B cell (primary cell): ENCODE results near the gene ASH1L. TPM values are rescaled to one million over a fixed set of nuclear protein-coding genes. Genes with fewer than 3 reads are reported as not detected.
A peak's percentile ranks its signal among the peaks of the same experiment; 100 is the strongest.

ENCODE experiments used
- ATAC-seq: fragments of 200-7000 bp; cut with Tn5 transposase; one replicate; pipeline ENCODE4 v1.10.0; 2021; ENCODE audit warnings: low read depth, mild to moderate bottlenecking, moderate number of reproducible peaks, moderate library complexity
- CTCF ChIA-PET: fragments of 350-600 bp; sonication (Branson Sonifier 250); formaldehyde crosslinking; loops from one replicate; lab custom pipeline; 2021; ENCODE audit warnings: antibody characterized with exemption, inconsistent platforms; lab: Charles Lee
- POLR2A ChIA-PET: fragments of 350-600 bp; sonication (Branson Sonifier 250); formaldehyde crosslinking; loops from one replicate; lab custom pipeline; 2021; ENCODE audit warnings: antibody characterized with exemption; lab: Charles Lee
- DNase-seq: peaks from one replicate; pipeline ENCODE4 v3.0.0; 2013
- H2AFZ ChIP-seq: 2 replicates; pipeline ENCODE4 v1.6.1; 2012; ENCODE audit warnings: mild to moderate bottlenecking, low read depth, low read length; ENCODE audit not compliant: insufficient read depth, poor library complexity, severe bottlenecking
- H3K27ac ChIP-seq, 2 donors: 1 replicate in 1 of 2; 2 replicates in 1 of 2; pipeline ENCODE4 v1.5.1; 2012 to 2013; ENCODE audit warnings: low read length in 2 of 2, mild to moderate bottlenecking in 2 of 2, moderate library complexity in 1 of 2
- H3K27me3 ChIP-seq, 4 experiments: fragments of 200-600 bp in 1 of 4; sonication (generic) in 1 of 4; replicated peaks in 1 of 4; 1 replicate in 2 of 4; 2 replicates in 2 of 4; pipeline versions ENCODE4 v1.6.1 to v1.7.0; 2013 to 2016; ENCODE audit warnings: low read length in 3 of 4, mild to moderate bottlenecking in 2 of 4, mixed read lengths in 1 of 4, moderate library complexity in 1 of 4; ENCODE audit not compliant: insufficient read depth in 4 of 4, control insufficient read depth in 3 of 4; ENCODE audit errors: control extremely low read depth in 1 of 4
- H3K36me3 ChIP-seq, 2 experiments: replicated peaks in 1 of 2; 1 replicate in 1 of 2; 2 replicates in 1 of 2; pipeline versions ENCODE4 v1.6.1 to v1.7.1; 2013; ENCODE audit warnings: low read length in 1 of 2; ENCODE audit not compliant: insufficient read depth in 2 of 2, control insufficient read depth in 1 of 2; ENCODE audit errors: control extremely low read depth in 1 of 2, extremely low read depth in 1 of 2
- H3K4me1 ChIP-seq, 2 donors: fragments of 200-600 bp in 1 of 2; sonication (generic) in 1 of 2; 1 replicate in 1 of 2; 2 replicates in 1 of 2; pipeline versions ENCODE4 v1.5.1 to v1.6.1; 2013 to 2017; ENCODE audit warnings: low read length in 2 of 2; ENCODE audit not compliant: control insufficient read depth in 2 of 2, insufficient read depth in 2 of 2
- H3K4me2 ChIP-seq: replicated peaks from 2 replicates; pipeline ENCODE3; 2012; ENCODE audit warnings: mild to moderate bottlenecking, low read depth, low read length; ENCODE audit not compliant: poor library complexity, severe bottlenecking
- H3K4me3 ChIP-seq, 5 experiments: fragments of 200-600 bp in 1 of 5; sonication (generic) in 1 of 5; 1 replicate in 3 of 5; 2 replicates in 2 of 5; pipeline versions ENCODE4 v1.5.1 to v1.7.0; 2011 to 2016; ENCODE audit warnings: low read length in 4 of 5, mild to moderate bottlenecking in 4 of 5, low read depth in 2 of 5, control low read depth in 1 of 5, moderate library complexity in 1 of 5; ENCODE audit not compliant: insufficient read depth in 1 of 5; ENCODE audit errors: control extremely low read depth in 1 of 5, extremely low read depth in 1 of 5
- H3K79me2 ChIP-seq: fragments of 200-600 bp; sonication (generic); one replicate; pipeline ENCODE4 v1.6.0; 2016; ENCODE audit warnings: low read length; ENCODE audit not compliant: control insufficient read depth, insufficient read depth
- H3K9ac ChIP-seq: fragments of 200-600 bp; sonication (generic); 2 replicates; pipeline ENCODE4 v1.6.1; 2017; ENCODE audit warnings: mild to moderate bottlenecking, low read length, moderate library complexity
- H3K9me3 ChIP-seq, 3 donors: one replicate each; pipeline versions ENCODE4 v1.6.1 to v1.7.1; 2013; ENCODE audit warnings: low read length in 2 of 3; ENCODE audit not compliant: control insufficient read depth in 2 of 3, insufficient read depth in 1 of 3; ENCODE audit errors: control extremely low read depth in 1 of 3
- H4K20me1 ChIP-seq: 2 replicates; pipeline ENCODE4 v1.6.0; 2012; ENCODE audit warnings: mild to moderate bottlenecking, low read length; ENCODE audit not compliant: insufficient read depth, control insufficient read depth, poor library complexity, severe bottlenecking
- H3K27ac Mint-ChIP-seq: one replicate; pipeline ENCODE4 v1.8.0; 2021; ENCODE audit warnings: mixed read lengths
- H3K27me3 Mint-ChIP-seq: one replicate; pipeline ENCODE4 v1.8.0; 2021; ENCODE audit warnings: mixed read lengths
- H3K4me1 Mint-ChIP-seq: one replicate; pipeline ENCODE4 v1.8.0; 2021; ENCODE audit warnings: mixed read lengths
- H3K4me3 Mint-ChIP-seq: one replicate; pipeline ENCODE4 v1.8.0; 2021; ENCODE audit warnings: mixed read lengths
- H3K9me3 Mint-ChIP-seq: one replicate; pipeline ENCODE4 v1.8.0; 2022; ENCODE audit warnings: mixed read lengths; ENCODE audit not compliant: insufficient read depth
- EZH2 ChIP-seq: IDR thresholded peaks from 2 replicates; pipeline ENCODE4 v1.6.1; 2012; ENCODE audit warnings: borderline replicate concordance, low read depth, mild to moderate bottlenecking, moderate library complexity, low read length; ENCODE audit not compliant: insufficient read depth, poor library complexity, severe bottlenecking
- WGBS: methylation state at CpG from one replicate; pipeline ENCODE4 v1.1.5; 2013; ENCODE audit warnings: missing lambda C conversion rate; ENCODE audit not compliant: insufficient coverage; 5-methylcytosine and 5-hydroxymethylcytosine counted together
- intact Hi-C: fragments of 100-400 bp; cut with micrococcal nuclease; formaldehyde crosslinking; loops from one replicate; pipeline ENCODE4 v1.10.0; 2022
- polyA plus RNA-seq: library from polyadenylated mRNA; depleted of rRNA; stranded (reverse); fragments of >200 nt; gene quantifications from 2 replicates; pipeline ENCODE4 v1.2.3, GENCODE V29; 2012
- total RNA-seq, 2 donors: library from RNA; stranded (reverse); fragments of 120-200 nt in 1 of 2; gene quantifications; 1 replicate in 1 of 2; 2 replicates in 1 of 2; pipeline versions ENCODE4 v1.2.3 to v1.2.4, GENCODE V29; 2013 to 2022
- TF ChIP-seq, protein P1 (sequence below): fragments of 200-600 bp; IDR thresholded peaks from one replicate; pipeline ENCODE4 v1.8.0; 2022; ENCODE audit warnings: antibody characterized with exemption, mild to moderate bottlenecking

Gene ASH1L
- total and polyA plus RNA-seq, 2 donors (not counting 1 experiment from before 2014, with no cell fraction given): 17.7 to 124 TPM

DNA sequence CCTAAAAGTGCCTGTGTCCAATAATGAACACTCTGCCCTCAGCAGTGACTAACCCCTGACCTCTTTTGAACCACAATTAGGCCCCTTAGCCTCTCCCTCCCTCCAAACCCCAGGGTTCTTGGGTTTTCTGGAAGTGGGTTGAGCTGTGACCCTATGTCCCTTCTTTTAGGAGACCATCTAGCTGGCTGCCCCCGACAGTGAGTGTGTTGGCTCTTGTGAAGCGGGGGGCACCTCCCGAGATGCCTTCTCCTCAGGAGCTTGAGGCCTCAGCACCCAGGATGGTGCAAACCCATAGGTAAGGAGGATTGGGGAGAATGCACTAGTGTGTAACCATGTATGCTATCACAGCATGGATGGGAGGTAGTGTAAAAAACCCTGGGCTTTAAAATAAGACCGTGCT, 234.6 kb downstream of the ASH1L start:
- ChIA-PET POLR2A (no interaction called here), CTCF (interaction anchor here (0.8 to 2.1 kb wide), 3 partner anchors 8 to 79 kb away, joined by 3 to 9 read pairs (median 5); no protein-coding TSS in a partner anchor)
- peaks cover 4% of the 10 kb centered on the region for H3K4me1 Mint-ChIP-seq
- no peak for DNase-seq
- no peak overlapping the region for H3K27ac Mint-ChIP-seq
- Histone ChIP-seq H3K4me1 (peaks cover 0 to 8% of the 10 kb centered on the region in 2 donors), H3K36me3 (peaks cover 0 to 16% of the 10 kb centered on the region in 2 experiments), H3K4me2 (no peak overlapping the region), H3K4me3 (no peak overlapping the region), H3K9me3 (no peaks in the 10 kb centered on the region), H4K20me1 (no peaks in the 10 kb centered on the region), H3K9ac (no peak overlapping the region), H3K79me2 (no peaks in the 10 kb centered on the region), H3K27ac (no peak overlapping the region), H3K27me3 (no peaks in the 10 kb centered on the region), H2AFZ (no peak overlapping the region)
- intact Hi-C loops: loop anchor here (10.0 kb wide), 1 partner anchor 1177 kb away; the partner anchor contains the start of gene MEF2D
- 100% methylated on average over 4 of the region's 4 CpGs for WGBS
- no peaks in the 10 kb centered on the region for H3K27me3 Mint-ChIP-seq
- TF ChIP-seq EZH2: no peak
- TF ChIP-seq, protein P1, sequence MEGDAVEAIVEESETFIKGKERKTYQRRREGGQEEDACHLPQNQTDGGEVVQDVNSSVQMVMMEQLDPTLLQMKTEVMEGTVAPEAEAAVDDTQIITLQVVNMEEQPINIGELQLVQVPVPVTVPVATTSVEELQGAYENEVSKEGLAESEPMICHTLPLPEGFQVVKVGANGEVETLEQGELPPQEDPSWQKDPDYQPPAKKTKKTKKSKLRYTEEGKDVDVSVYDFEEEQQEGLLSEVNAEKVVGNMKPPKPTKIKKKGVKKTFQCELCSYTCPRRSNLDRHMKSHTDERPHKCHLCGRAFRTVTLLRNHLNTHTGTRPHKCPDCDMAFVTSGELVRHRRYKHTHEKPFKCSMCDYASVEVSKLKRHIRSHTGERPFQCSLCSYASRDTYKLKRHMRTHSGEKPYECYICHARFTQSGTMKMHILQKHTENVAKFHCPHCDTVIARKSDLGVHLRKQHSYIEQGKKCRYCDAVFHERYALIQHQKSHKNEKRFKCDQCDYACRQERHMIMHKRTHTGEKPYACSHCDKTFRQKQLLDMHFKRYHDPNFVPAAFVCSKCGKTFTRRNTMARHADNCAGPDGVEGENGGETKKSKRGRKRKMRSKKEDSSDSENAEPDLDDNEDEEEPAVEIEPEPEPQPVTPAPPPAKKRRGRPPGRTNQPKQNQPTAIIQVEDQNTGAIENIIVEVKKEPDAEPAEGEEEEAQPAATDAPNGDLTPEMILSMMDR: no peak
- H3K9me3 Mint-ChIP-seq: no peaks in the 10 kb centered on the region
- no peak for ATAC-seq
- H3K4me3 Mint-ChIP-seq: no peak overlapping the region

DNA sequence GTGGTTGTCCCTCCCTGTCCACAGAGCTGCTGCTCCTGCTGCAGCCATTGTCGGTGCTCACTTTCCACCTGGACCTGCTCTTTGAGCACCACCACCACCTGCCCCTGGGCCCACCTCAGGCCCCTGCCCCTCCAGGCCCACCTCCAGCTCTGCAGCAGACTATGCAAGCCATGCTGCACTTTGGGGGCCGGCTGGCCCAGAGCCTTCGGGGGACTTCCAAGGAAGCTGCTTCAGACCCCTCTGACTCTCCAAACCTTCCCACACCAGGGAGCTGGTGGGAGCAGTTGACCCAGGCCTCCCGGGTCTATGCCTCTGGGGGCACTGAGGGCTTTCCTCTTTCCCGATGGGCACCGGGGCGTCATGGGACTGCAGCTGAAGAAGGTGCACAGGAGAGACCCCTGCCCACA, 236.0 kb downstream of the ASH1L start:
- intact Hi-C loops: loop anchor here (10.0 kb wide), 1 partner anchor 1178 kb away; the partner anchor contains the start of gene MEF2D
- Mint-ChIP-seq H3K9me3 (no peaks in the 10 kb centered on the region), H3K4me1 (peaks cover 8% of the 10 kb centered on the region), H3K4me3 (no peak overlapping the region), H3K27me3 (no peaks in the 10 kb centered on the region), H3K27ac (peak overlapping the region; percentile 12)
- Histone ChIP-seq H3K9me3 (no peaks in the 10 kb centered on the region), H3K4me3 (no peak overlapping the region), H3K4me2 (no peak overlapping the region), H3K4me1 (peaks cover 5 to 18% of the 10 kb centered on the region in 2 donors), H3K27me3 (no peaks in the 10 kb centered on the region), H3K9ac (no peak overlapping the region), H3K36me3 (peaks cover 0 to 16% of the 10 kb centered on the region in 2 experiments), H3K27ac (peak overlapping the region in 1 of 2 donors; percentile 12), H4K20me1 (no peaks in the 10 kb centered on the region), H3K79me2 (peaks cover 4% of the 10 kb centered on the region), H2AFZ (no peak overlapping the region)
- ATAC-seq: no peak
- 96% methylated on average over 7 of the region's 7 CpGs for WGBS
- CTCF ChIA-PET: interaction anchor here (0.6 to 2.1 kb wide), 4 partner anchors 12 to 122 kb away, joined by 3 to 9 read pairs (median 3); no protein-coding TSS in a partner anchor
- no peak for DNase-seq
- TF ChIP-seq, protein P1: no peak
- POLR2A ChIA-PET: interaction anchor here (0.6 kb wide), 1 partner anchor 23 kb away, joined by 5 read pairs; no protein-coding TSS in a partner anchor
